ENCODE measurements around the gene RERE.
"Not testable (repeated sequence)": the region's sequence is repeated elsewhere in the genome, so short reads cannot be mapped to it uniquely, and the experiment has no call there.

Gene RERE

DNA sequence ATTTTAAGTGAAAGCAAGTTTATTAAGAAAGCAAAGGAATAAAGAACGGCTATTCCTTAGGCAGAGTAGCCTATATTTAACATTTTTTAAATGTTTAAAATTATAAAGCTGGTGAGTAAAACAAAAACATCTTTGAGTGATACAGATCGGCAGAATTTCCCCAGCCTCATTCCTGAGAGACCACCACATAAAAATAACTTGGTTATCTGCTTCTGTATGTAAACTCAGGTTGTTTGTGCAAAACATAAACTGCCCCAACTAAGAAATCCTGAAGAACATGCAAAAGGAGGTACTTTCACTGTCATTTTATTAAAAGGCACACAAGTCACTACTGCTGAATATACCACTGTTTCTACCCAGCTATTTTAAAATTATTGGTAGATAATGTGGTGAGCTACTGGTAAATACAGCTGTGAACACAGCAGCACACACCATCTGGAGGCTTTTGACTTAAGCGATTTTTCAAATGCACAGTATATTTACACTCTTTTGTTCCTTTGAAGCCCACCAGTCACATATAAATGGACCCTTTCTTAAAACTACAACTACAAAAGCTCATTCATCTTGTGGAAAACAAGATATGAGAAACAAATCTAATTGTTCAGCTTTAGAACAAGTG, 119.3 kb downstream of the RERE start:
- no peak for DNase-seq (ENCODE audit: low spot score)
- TF ChIP-seq, protein P1, sequence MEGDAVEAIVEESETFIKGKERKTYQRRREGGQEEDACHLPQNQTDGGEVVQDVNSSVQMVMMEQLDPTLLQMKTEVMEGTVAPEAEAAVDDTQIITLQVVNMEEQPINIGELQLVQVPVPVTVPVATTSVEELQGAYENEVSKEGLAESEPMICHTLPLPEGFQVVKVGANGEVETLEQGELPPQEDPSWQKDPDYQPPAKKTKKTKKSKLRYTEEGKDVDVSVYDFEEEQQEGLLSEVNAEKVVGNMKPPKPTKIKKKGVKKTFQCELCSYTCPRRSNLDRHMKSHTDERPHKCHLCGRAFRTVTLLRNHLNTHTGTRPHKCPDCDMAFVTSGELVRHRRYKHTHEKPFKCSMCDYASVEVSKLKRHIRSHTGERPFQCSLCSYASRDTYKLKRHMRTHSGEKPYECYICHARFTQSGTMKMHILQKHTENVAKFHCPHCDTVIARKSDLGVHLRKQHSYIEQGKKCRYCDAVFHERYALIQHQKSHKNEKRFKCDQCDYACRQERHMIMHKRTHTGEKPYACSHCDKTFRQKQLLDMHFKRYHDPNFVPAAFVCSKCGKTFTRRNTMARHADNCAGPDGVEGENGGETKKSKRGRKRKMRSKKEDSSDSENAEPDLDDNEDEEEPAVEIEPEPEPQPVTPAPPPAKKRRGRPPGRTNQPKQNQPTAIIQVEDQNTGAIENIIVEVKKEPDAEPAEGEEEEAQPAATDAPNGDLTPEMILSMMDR (IDR thresholded peaks at IDR 0.05; ENCODE audit: extremely low read depth, missing control alignments), result no peak

DNA sequence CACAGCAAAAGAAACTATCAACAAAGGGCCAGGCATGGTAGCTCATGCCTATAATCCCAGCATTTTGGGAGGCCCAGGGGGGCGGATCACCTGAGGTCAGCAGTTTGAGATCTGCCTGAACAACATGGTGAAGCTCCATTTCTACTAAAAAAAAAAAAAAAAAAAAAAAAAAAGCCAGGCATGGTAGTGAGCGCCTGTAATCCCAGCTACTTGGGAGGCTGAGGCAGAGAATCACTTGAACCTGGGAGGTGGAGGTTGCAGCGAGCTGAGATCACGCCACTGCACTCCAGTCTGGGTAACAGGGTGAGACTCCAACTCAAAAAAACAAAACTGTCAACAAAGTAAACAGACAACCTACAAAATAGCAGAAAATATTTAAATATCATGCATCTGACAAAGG, 122.0 kb downstream of the RERE start:
- not testable (repeated sequence) for DNase-seq (ENCODE audit: low spot score)

DNA sequence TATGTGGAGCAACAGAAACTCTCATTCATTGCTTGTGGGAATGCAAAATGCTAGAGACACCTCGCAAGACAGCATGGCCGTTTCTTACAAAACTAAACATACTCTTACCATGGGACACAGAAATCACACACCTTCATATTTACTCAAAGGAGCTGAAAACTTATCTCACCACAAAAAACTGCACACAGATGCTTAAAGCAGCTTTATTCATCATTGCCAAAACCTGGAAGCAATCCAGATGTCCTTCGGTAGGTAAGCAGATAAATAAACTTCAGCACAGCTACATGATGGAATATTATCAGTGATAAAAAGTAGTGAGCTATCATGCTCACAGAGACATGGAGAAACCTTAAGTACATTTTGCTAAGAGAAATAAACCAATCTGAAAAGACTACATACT, 124.3 kb downstream of the RERE start:
- DNase-seq (ENCODE audit: low spot score), result no peak
- TF ChIP-seq, protein P1 (IDR thresholded peaks at IDR 0.05; ENCODE audit: extremely low read depth, missing control alignments), result no peak

DNA sequence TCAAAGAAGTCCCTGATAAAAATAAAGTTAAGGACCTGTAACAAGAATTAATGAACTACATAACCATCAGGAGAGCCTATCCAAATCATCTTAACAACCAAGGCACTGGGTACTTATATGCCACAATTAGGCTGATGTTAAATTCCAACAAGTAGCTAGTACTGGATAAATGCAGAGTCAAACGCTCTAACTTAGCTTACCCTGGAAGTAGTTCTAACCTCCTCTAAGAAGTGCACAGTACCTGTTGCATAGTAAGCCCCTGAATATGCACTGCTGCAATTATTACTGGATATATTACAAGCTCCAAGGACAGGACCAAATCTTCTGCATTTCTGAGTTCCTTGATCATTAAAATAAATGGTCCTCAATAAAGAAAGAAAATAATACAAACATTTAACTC, 125.8 kb downstream of the RERE start:
- TF ChIP-seq, protein P1 (IDR thresholded peaks at IDR 0.05; ENCODE audit: extremely low read depth, missing control alignments), result no peak
- DNase-seq (ENCODE audit: low spot score), result no peak

DNA sequence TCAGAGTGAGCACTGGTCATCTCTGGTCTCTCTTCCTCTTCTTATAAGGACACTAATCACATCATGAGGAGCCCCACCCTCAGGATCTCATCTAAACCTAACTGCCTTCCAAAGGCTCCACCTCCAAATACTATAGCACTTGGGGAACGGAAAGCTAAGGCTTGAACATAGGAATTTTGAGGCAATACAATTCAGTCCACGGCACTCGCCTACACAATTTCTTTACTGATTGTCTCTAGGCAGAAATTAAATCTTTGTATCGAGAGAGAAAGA, 127.3 kb downstream of the RERE start:
- TF ChIP-seq, protein P1 (IDR thresholded peaks at IDR 0.05; ENCODE audit: extremely low read depth, missing control alignments), result no peak
- no peak for DNase-seq (ENCODE audit: low spot score)

DNA sequence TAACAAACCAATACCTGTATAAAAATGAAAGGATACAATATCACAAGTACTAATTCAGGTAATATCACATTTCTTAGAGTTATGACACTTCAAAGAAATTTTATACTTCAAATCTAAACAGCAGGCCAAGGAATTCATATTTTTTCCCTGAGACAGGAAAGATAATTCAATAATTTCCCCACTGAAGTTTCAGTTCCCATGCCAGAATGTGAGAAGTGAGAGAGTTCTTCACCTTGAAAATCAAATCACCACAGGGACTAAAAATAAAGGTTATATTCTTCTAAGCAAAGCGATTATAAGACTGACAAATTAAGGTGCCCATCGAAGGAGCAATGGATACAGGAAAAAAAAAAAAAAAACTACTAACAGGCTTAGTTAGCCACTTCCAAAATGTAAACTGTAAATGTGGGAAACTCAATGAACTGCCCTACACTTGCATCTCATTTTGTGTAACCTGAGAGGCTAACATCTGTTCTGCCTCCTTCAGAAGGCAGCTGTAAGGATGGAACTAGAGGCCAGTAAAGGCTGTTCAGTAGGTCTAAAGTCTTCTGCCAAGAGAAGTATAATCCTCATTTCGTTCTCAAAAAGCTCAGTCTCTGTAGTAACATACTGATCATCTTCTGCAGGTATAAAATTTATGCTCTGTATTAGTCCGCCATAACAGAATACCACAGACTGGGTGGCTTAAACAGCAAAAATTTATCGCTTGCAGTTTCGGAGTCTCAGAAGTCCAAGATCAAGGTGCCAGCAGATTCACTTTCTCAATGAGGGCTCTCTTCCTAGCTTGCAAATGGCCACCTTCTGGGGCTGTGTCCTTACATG, 127.8 kb downstream of the RERE start:
- no peak for DNase-seq (ENCODE audit: low spot score)
- TF ChIP-seq, protein P1 (IDR thresholded peaks at IDR 0.05; ENCODE audit: extremely low read depth, missing control alignments), result no peak

DNA sequence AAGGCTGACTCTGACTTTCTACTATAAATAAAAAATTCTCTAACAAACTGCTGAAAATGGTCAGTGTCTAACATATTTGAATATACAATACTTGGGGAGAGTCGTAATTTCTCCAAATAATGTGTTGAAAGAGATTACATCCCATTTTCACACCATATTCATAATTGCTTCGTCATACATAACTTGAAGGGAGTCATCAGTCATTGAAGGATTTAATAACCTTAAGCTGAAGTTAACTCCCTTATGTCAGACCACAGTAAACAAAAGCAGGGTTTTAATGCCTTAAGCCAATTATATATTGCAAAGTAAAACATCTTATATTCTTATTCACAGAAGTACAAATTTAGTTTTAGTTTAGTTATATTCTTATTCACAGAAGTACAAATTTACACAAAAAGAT, 129.9 kb downstream of the RERE start:
- no peak for DNase-seq (ENCODE audit: low spot score)
- TF ChIP-seq, protein P1 (IDR thresholded peaks at IDR 0.05; ENCODE audit: extremely low read depth, missing control alignments), result no peak

DNA sequence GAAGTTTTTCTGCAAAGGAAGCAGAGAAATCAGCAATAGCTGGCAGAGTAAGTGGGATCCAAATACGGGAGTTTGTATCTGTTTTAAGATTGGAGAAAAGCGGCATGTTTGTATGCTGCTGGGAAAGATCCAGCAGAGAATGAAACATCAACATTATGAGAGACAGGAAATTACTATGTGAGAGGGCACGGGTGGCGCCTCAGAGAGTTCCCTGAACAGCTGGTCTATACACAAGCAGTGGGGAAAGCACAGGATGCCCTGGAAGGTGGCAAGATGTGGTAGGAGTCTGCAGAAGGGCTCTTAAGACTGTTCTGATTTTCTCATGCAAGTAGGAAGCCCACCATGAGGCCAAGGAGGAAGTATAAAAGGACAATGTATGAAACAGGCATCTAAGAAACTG, 130.4 kb downstream of the RERE start:
- TF ChIP-seq, protein P1 (IDR thresholded peaks at IDR 0.05; ENCODE audit: extremely low read depth, missing control alignments), result no peak
- DNase-seq (ENCODE audit: low spot score), result no peak
